WTC11 (cell line): Measurements from ENCODE around the gene NECTIN1. TPM values are rescaled to one million over a fixed set of nuclear protein-coding genes. Genes with fewer than 3 reads are reported as not detected.

Source experiments
- ATAC-seq: fragments of 200-7000 bp; cut with Tn5 transposase; 2 replicates; pipeline ENCODE4 v1.10.0; 2021; ENCODE audit warnings: mild to moderate bottlenecking, moderate library complexity
- CTCF ChIA-PET: fragments of 300-600 bp; sonication (Branson Sonifier 250); formaldehyde crosslinking; loops from one replicate; lab custom pipeline; 2021; ENCODE audit warnings: antibody characterized with exemption; lab: Charles Lee
- POLR2A ChIA-PET: fragments of 350-600 bp; sonication (Branson Sonifier 250); formaldehyde crosslinking; loops from one replicate; lab custom pipeline; 2021; ENCODE audit warnings: antibody characterized with exemption; lab: Charles Lee
- DNase-seq: peaks from one replicate; pipeline ENCODE4 v3.0.0; 2021; ENCODE audit warnings: low spot score
- H3K27ac Mint-ChIP-seq: 2 replicates; pipeline ENCODE4 v1.8.0; 2021; ENCODE audit warnings: mixed read lengths
- H3K27me3 Mint-ChIP-seq: 2 replicates; pipeline ENCODE4 v1.8.0; 2021; ENCODE audit warnings: low read depth, mild to moderate bottlenecking, moderate library complexity, mixed read lengths
- H3K36me3 Mint-ChIP-seq: 2 replicates; pipeline ENCODE4 v1.8.0; 2021; ENCODE audit warnings: mixed read lengths
- H3K4me1 Mint-ChIP-seq: 2 replicates; pipeline ENCODE4 v1.8.0; 2022; ENCODE audit warnings: mixed read lengths
- H3K4me3 Mint-ChIP-seq: 2 replicates; pipeline ENCODE4 v1.8.0; 2021; ENCODE audit warnings: mild to moderate bottlenecking, moderate library complexity, mixed read lengths
- H3K9me3 Mint-ChIP-seq: 2 replicates; pipeline ENCODE4 v1.8.0; 2021; ENCODE audit warnings: mixed read lengths
- CBFB ChIP-seq: sonication (generic); formaldehyde crosslinking; IDR thresholded peaks from 2 replicates; pipeline ENCODE4 v1.8.1; 2022; ENCODE audit warnings: mild to moderate bottlenecking, low read depth, missing genetic modification reagents
- FOXP1 ChIP-seq: sonication (generic); formaldehyde crosslinking; IDR thresholded peaks from 2 replicates; pipeline ENCODE4 v1.8.0; 2022; ENCODE audit warnings: missing genetic modification reagents, mild to moderate bottlenecking, moderate library complexity, borderline replicate concordance
- GRHL2 ChIP-seq: fragments of 250-450 bp; sonication (Bioruptor Pico); IDR thresholded peaks from 2 replicates; pipeline ENCODE4 v1.8.0; 2022; ENCODE audit warnings: mild to moderate bottlenecking, moderate library complexity; ENCODE audit not compliant: insufficient replicate concordance, severe bottlenecking
- GTF2I ChIP-seq: fragments of 250-450 bp; sonication (Bioruptor Pico); conservative IDR thresholded peaks from 2 replicates; pipeline ENCODE4 v1.4.0; 2021; ENCODE audit warnings: mild to moderate bottlenecking
- MLX ChIP-seq: sonication (generic); formaldehyde crosslinking; IDR thresholded peaks from 2 replicates; pipeline ENCODE4 v1.8.1; 2023; ENCODE audit warnings: mild to moderate bottlenecking, missing genetic modification reagents, moderate library complexity
- NFATC4 ChIP-seq: fragments of 250-450 bp; sonication (Bioruptor Pico); IDR thresholded peaks from 2 replicates; pipeline ENCODE4 v1.9.0; 2021; ENCODE audit warnings: mild to moderate bottlenecking
- RORB ChIP-seq: fragments of 250-450 bp; sonication (Bioruptor Pico); IDR thresholded peaks from 2 replicates; pipeline ENCODE4 v1.9.0; 2021; ENCODE audit warnings: mild to moderate bottlenecking
- SMAD3 ChIP-seq: sonication (generic); formaldehyde crosslinking; IDR thresholded peaks from 2 replicates; pipeline ENCODE4 v1.8.0; 2022; ENCODE audit warnings: missing genetic modification reagents, mild to moderate bottlenecking, borderline replicate concordance
- SMAD4 ChIP-seq: sonication (generic); formaldehyde crosslinking; IDR thresholded peaks from 2 replicates; pipeline ENCODE4 v1.8.0; 2022; ENCODE audit warnings: mild to moderate bottlenecking, missing genetic modification reagents
- SOX15 ChIP-seq: fragments of 250-450 bp; sonication (Bioruptor Pico); IDR thresholded peaks from 2 replicates; pipeline ENCODE4 v1.9.0; 2021; ENCODE audit warnings: mild to moderate bottlenecking
- USF1 ChIP-seq: sonication (generic); formaldehyde crosslinking; IDR thresholded peaks from 2 replicates; pipeline ENCODE4 v1.8.0; 2022; ENCODE audit warnings: mild to moderate bottlenecking, missing genetic modification reagents
- ZNF219 ChIP-seq: sonication (generic); formaldehyde crosslinking; IDR thresholded peaks from 2 replicates; pipeline ENCODE4 v1.8.0; 2023; ENCODE audit warnings: missing genetic modification reagents, mild to moderate bottlenecking, borderline replicate concordance
- ZNF263 ChIP-seq: sonication (generic); formaldehyde crosslinking; IDR thresholded peaks from 2 replicates; pipeline ENCODE4 v1.8.1; 2022; ENCODE audit warnings: low read depth, mild to moderate bottlenecking, moderate library complexity, missing genetic modification reagents
- ZNF317 ChIP-seq: sonication (generic); formaldehyde crosslinking; IDR thresholded peaks from 2 replicates; pipeline ENCODE4 v1.8.1; 2023; ENCODE audit warnings: low read depth, mild to moderate bottlenecking, moderate library complexity, missing genetic modification reagents, borderline replicate concordance
- ZNF396 ChIP-seq: fragments of 250-450 bp; sonication (Bioruptor Pico); IDR thresholded peaks from 2 replicates; pipeline ENCODE4 v1.8.0; 2021; ENCODE audit warnings: mild to moderate bottlenecking, moderate library complexity, borderline replicate concordance
- ZNF423 ChIP-seq: fragments of 250-450 bp; sonication (Bioruptor Pico); IDR thresholded peaks from 2 replicates; pipeline ENCODE4 v2.1.2; 2022; ENCODE audit warnings: mild to moderate bottlenecking, moderate library complexity
- ZNF532 ChIP-seq: fragments of 250-450 bp; sonication (Bioruptor Pico); IDR thresholded peaks from 2 replicates; pipeline ENCODE4 v1.9.0; 2021; ENCODE audit warnings: mild to moderate bottlenecking, borderline replicate concordance
- total RNA-seq: library from RNA; stranded (reverse); gene quantifications from 3 replicates; pipeline ENCODE4 v1.2.3, GENCODE V29; 2021
- TF ChIP-seq, protein P1 (sequence below): sonication (generic); formaldehyde crosslinking; conservative IDR thresholded peaks from 2 replicates; pipeline ENCODE4 v1.8.1; 2022; ENCODE audit warnings: mild to moderate bottlenecking, missing genetic modification reagents
- TF ChIP-seq, protein P2 (sequence below): fragments of 250-450 bp; sonication (Bioruptor Pico); IDR thresholded peaks from 2 replicates; pipeline ENCODE4 v2.1.2; 2022; ENCODE audit warnings: mild to moderate bottlenecking, moderate library complexity
- TF ChIP-seq, protein P3 (sequence below): sonication (generic); formaldehyde crosslinking; IDR thresholded peaks from 2 replicates; pipeline ENCODE4 v1.8.1; 2022; ENCODE audit warnings: missing genetic modification reagents, borderline replicate concordance

The NECTIN1 gene
- total RNA-seq, 1 experiment from 2014 or later = 86.2 TPM

- ChIA-PET POLR2A (no interaction called here), CTCF (interaction anchor here (1.1 kb wide), 1 partner anchor 354 kb away, joined by 3 read pairs; no protein-coding TSS in a partner anchor)
- ATAC-seq (no peak), DNase-seq (no peak)
- H3K27me3 Mint-ChIP-seq = peaks cover 3% of the 10 kb centered on the region; the same call in 1 of the 2 replicates
- no peaks in the 10 kb centered on the region for H3K9me3 Mint-ChIP-seq
- TF ChIP-seq ZNF219 (CRISPR knock-in tag) (no peak), SMAD3 (CRISPR knock-in tag) (no peak)
- TF ChIP-seq, protein P1, sequence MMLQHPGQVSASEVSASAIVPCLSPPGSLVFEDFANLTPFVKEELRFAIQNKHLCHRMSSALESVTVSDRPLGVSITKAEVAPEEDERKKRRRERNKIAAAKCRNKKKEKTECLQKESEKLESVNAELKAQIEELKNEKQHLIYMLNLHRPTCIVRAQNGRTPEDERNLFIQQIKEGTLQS (CRISPR knock-in tag) = no peak
- no peak overlapping the region for H3K4me3 Mint-ChIP-seq
- peaks cover 15% of the 10 kb centered on the region for H3K4me1 Mint-ChIP-seq
- no peak overlapping the region for H3K27ac Mint-ChIP-seq
- H3K36me3 Mint-ChIP-seq = no peaks in the 10 kb centered on the region
These were observed 25.2 kb upstream of the NECTIN1 start for GRCh38 chr11:119754199-119754598.

- POLR2A ChIA-PET = no interaction called here
- no peak overlapping the region for H3K27ac Mint-ChIP-seq
- H3K27me3 Mint-ChIP-seq = peaks cover 3% of the 10 kb centered on the region; the same call in 1 of the 2 replicates
- H3K4me3 Mint-ChIP-seq = no peak overlapping the region
- H3K4me1 Mint-ChIP-seq = peaks cover 15% of the 10 kb centered on the region
- H3K36me3 Mint-ChIP-seq = no peaks in the 10 kb centered on the region
- ATAC-seq (no peak), DNase-seq (no peak)
- CTCF ChIA-PET = no interaction called here
- H3K9me3 Mint-ChIP-seq = no peaks in the 10 kb centered on the region
- no peak for TF ChIP-seq SMAD4
- no peak for TF ChIP-seq GTF2I (CRISPR knock-in tag)
- TF ChIP-seq ZNF263 (CRISPR knock-in tag) = no peak
- TF ChIP-seq ZNF532 (CRISPR knock-in tag) = no peak
- TF ChIP-seq GRHL2 (CRISPR knock-in tag) = no peak
- TF ChIP-seq MLX (CRISPR knock-in tag) = no peak
- TF ChIP-seq ZNF423 (CRISPR knock-in tag) = no peak
- no peak for TF ChIP-seq ZNF396 (CRISPR knock-in tag)
- TF ChIP-seq, protein P2, sequence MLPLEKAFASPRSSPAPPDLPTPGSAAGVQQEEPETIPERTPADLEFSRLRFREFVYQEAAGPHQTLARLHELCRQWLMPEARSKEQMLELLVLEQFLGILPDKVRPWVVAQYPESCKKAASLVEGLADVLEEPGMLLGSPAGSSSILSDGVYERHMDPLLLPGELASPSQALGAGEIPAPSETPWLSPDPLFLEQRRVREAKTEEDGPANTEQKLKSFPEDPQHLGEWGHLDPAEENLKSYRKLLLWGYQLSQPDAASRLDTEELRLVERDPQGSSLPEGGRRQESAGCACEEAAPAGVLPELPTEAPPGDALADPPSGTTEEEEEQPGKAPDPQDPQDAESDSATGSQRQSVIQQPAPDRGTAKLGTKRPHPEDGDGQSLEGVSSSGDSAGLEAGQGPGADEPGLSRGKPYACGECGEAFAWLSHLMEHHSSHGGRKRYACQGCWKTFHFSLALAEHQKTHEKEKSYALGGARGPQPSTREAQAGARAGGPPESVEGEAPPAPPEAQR = no peak
- TF ChIP-seq SOX15 = no peak
- TF ChIP-seq CBFB = no peak
- TF ChIP-seq RORB = no peak
- no peak for TF ChIP-seq USF1 (CRISPR knock-in tag)
- no peak for TF ChIP-seq FOXP1 (CRISPR knock-in tag)
- TF ChIP-seq, protein P3, sequence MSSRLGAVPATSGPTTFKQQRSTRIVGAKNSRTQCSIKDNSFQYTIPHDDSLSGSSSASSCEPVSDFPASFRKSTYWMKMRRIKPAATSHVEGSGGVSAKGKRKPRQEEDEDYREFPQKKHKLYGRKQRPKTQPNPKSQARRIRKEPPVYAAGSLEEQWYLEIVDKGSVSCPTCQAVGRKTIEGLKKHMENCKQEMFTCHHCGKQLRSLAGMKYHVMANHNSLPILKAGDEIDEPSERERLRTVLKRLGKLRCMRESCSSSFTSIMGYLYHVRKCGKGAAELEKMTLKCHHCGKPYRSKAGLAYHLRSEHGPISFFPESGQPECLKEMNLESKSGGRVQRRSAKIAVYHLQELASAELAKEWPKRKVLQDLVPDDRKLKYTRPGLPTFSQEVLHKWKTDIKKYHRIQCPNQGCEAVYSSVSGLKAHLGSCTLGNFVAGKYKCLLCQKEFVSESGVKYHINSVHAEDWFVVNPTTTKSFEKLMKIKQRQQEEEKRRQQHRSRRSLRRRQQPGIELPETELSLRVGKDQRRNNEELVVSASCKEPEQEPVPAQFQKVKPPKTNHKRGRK = no peak
- TF ChIP-seq ZNF317 (CRISPR knock-in tag) = no peak
- TF ChIP-seq NFATC4 (CRISPR knock-in tag) = no peak
These were observed 23.9 kb upstream of the NECTIN1 start for GRCh38 chr11:119752946-119753345.
